ENCODE results near the gene EEF1AKMT3.

EEF1AKMT3 gene

GRCh38 chr12:57821474-57822214 lies 49.2 kb downstream of the EEF1AKMT3 start:
- no peak for DNase-seq

GRCh38 chr12:57822392-57823130 lies 50.1 kb downstream of the EEF1AKMT3 start:
- no peak for DNase-seq

- DNase-seq: no peak
These were observed 50.9 kb downstream of the EEF1AKMT3 start for GRCh38 chr12:57823131-57823907.

GRCh38 chr12:57823908-57824640 lies 51.7 kb downstream of the EEF1AKMT3 start:
- DNase-seq: no peak

GRCh38 chr12:57825451-57825850 lies 53.0 kb downstream of the EEF1AKMT3 start:
- DNase-seq: no peak

GRCh38 chr12:57826400-57826799 lies 54.0 kb downstream of the EEF1AKMT3 start:
- no peak for DNase-seq

- DNase-seq: no peak
These were observed 54.6 kb downstream of the EEF1AKMT3 start for GRCh38 chr12:57826966-57827365.

GRCh38 chr12:57829025-57829777 lies 56.8 kb downstream of the EEF1AKMT3 start:
- DNase-seq: no peak

GRCh38 chr12:57830393-57830792 lies 58.0 kb downstream of the EEF1AKMT3 start:
- no peak for DNase-seq
